Measurements from ENCODE around the gene USP24.
A peak's percentile ranks its signal among the peaks of the same experiment; 100 is the strongest.
"Not testable (repeated sequence)": the region's sequence is repeated elsewhere in the genome, so short reads cannot be mapped to it uniquely, and the experiment has no call there.

USP24 gene

GRCh38 chr1:55037733-55038551 is 177.2 kb downstream of the USP24 start:
- DNase-seq (ENCODE audit: low read depth in 3 of 3) = no peak

GRCh38 chr1:55035904-55036303 is 179.3 kb downstream of the USP24 start:
- no peak for DNase-seq (ENCODE audit: low read depth in 3 of 3)

GRCh38 chr1:55034476-55035133 is 180.6 kb downstream of the USP24 start:
- no peak for DNase-seq (ENCODE audit: low read depth in 3 of 3)

- DNase-seq (ENCODE audit: low read depth in 3 of 3) = no peak
These were observed 181.9 kb downstream of the USP24 start for GRCh38 chr1:55033265-55033614.

- not testable (repeated sequence) for DNase-seq (ENCODE audit: low read depth in 3 of 3)
These were observed 184.1 kb downstream of the USP24 start for GRCh38 chr1:55031098-55031497.

- DNase-seq (ENCODE audit: low read depth in 3 of 3) = not testable (repeated sequence)
These were observed 188.5 kb downstream of the USP24 start for GRCh38 chr1:55026682-55027081.

- DNase-seq (ENCODE audit: low read depth in 3 of 3) = not testable (repeated sequence)
These were observed 191.0 kb downstream of the USP24 start for GRCh38 chr1:55024163-55024562.

- peak; percentile 21 to 69 (median 37) for DNase-seq (ENCODE audit: low read depth in 3 of 3)
These were observed 193.1 kb downstream of the USP24 start for GRCh38 chr1:55021942-55022546.

GRCh38 chr1:55018395-55018794 is 196.8 kb downstream of the USP24 start:
- no peak for DNase-seq (ENCODE audit: low read depth in 3 of 3)
